Activated naive CD8-positive, alpha-beta T cell treated with anti-CD3 and anti-CD28 coated beads for 36 hours (primary cell): ENCODE results near the gene SORD. TPM values are rescaled to one million over a fixed set of nuclear protein-coding genes. Genes with fewer than 3 reads are reported as not detected.

ENCODE experiments used
- DNase-seq: peaks from one replicate; pipeline ENCODE4 v3.0.0; 2021
- H3K27ac Mint-ChIP-seq: one replicate; pipeline ENCODE4 v1.8.0; 2022; ENCODE audit warnings: mild to moderate bottlenecking, moderate library complexity, mixed read lengths
- H3K27me3 Mint-ChIP-seq: one replicate; pipeline ENCODE4 v1.8.0; 2022; ENCODE audit warnings: mild to moderate bottlenecking, mixed read lengths
- H3K36me3 Mint-ChIP-seq: one replicate; pipeline ENCODE4 v1.8.0; 2021; ENCODE audit warnings: mild to moderate bottlenecking, mixed read lengths
- H3K4me1 Mint-ChIP-seq: one replicate; pipeline ENCODE4 v1.8.0; 2021; ENCODE audit warnings: mixed read lengths
- H3K4me3 Mint-ChIP-seq: one replicate; pipeline ENCODE4 v1.8.0; 2022; ENCODE audit warnings: mild to moderate bottlenecking, moderate library complexity, mixed read lengths
- H3K9me3 Mint-ChIP-seq: one replicate; pipeline ENCODE4 v1.8.0; 2022; ENCODE audit warnings: mixed read lengths
- total RNA-seq, 2 experiments: library from RNA; stranded (reverse); gene quantifications; one replicate each; pipeline ENCODE4 v1.2.3, GENCODE V29; 2021

SORD gene
- total RNA-seq, 2 experiments from 2014 or later: 36.0 to 36.9 TPM

GRCh38 chr15:45121706-45122417 lies 98.9 kb downstream of the SORD start:
- H3K9me3 Mint-ChIP-seq: no peaks in the 10 kb centered on the region
- DNase-seq: no peak
- H3K27ac Mint-ChIP-seq: no peak overlapping the region
- H3K4me3 Mint-ChIP-seq: no peak overlapping the region
- no peaks in the 10 kb centered on the region for H3K36me3 Mint-ChIP-seq
- H3K27me3 Mint-ChIP-seq: peaks cover 58% of the 10 kb centered on the region
- peaks cover 8% of the 10 kb centered on the region for H3K4me1 Mint-ChIP-seq

DNA sequence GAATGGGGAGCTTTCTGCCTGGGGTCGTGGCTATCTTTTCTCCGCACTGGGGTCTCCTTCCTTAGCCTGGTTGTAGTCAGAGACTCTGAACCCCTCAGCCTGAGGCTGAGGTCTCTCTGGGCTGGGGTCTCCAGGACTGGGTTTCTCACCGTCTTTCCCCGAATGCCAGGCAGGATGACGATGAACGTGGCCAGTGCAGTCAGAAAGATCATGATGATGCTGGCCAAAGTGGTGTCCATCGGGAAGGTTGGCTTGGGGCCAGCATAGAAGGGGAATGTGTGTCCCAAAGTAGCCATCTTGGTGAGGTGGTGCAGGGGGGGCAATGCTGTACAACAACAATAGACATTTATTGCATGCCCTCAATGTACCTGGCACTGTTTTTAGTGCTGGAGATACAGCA lies 99.7 kb downstream of the SORD start:
- Mint-ChIP-seq H3K36me3 (no peaks in the 10 kb centered on the region), H3K4me3 (no peak overlapping the region), H3K27ac (no peak overlapping the region), H3K9me3 (no peaks in the 10 kb centered on the region), H3K27me3 (peaks cover 54% of the 10 kb centered on the region), H3K4me1 (peaks cover 2% of the 10 kb centered on the region)
- no peak for DNase-seq

GRCh38 chr15:45123397-45123796 lies 100.4 kb downstream of the SORD start:
- Mint-ChIP-seq H3K27me3 (peaks cover 54% of the 10 kb centered on the region), H3K27ac (no peak overlapping the region), H3K4me1 (no peaks in the 10 kb centered on the region), H3K36me3 (no peaks in the 10 kb centered on the region), H3K9me3 (no peaks in the 10 kb centered on the region), H3K4me3 (no peak overlapping the region)
- no peak for DNase-seq

GRCh38 chr15:45126535-45127158 lies 103.7 kb downstream of the SORD start:
- Mint-ChIP-seq H3K4me1 (no peaks in the 10 kb centered on the region), H3K36me3 (no peaks in the 10 kb centered on the region), H3K27me3 (peaks cover 67% of the 10 kb centered on the region), H3K9me3 (no peaks in the 10 kb centered on the region), H3K27ac (no peak overlapping the region), H3K4me3 (no peak overlapping the region)
- DNase-seq: no peak

Other genes starting within 250 kb of the SORD start
- not detected for gene TERB2, start 66.5 kb upstream of the SORD start, total RNA-seq
- not detected for gene DUOX2, start 91.0 kb downstream of the SORD start, total RNA-seq
- not detected for gene DUOXA2, start 91.1 kb downstream of the SORD start, total RNA-seq
- gene DUOXA1, start 106.7 kb downstream of the SORD start, total RNA-seq: not detected
- under 1 TPM; 0.14 to 0.22 TPM for gene DUOX1, start 106.8 kb downstream of the SORD start, total RNA-seq
- 10 to 100 TPM; 19.5 to 20.4 TPM for gene SHF, start 164.8 kb downstream of the SORD start, total RNA-seq
- not detected for gene SLC28A2, start 229.0 kb downstream of the SORD start, total RNA-seq